Ramos (cell line): ENCODE data around the gene LYRM4.

Source experiments
- in situ Hi-C: fragments of 300-500 bp; cut with MboI; formaldehyde crosslinking; loops from one replicate; pipeline ENCODE4 v1.14.3; 2022; ENCODE audit warnings: low sequenced_read_pairs; ENCODE audit not compliant: unreplicated experiment

The LYRM4 gene

DNA sequence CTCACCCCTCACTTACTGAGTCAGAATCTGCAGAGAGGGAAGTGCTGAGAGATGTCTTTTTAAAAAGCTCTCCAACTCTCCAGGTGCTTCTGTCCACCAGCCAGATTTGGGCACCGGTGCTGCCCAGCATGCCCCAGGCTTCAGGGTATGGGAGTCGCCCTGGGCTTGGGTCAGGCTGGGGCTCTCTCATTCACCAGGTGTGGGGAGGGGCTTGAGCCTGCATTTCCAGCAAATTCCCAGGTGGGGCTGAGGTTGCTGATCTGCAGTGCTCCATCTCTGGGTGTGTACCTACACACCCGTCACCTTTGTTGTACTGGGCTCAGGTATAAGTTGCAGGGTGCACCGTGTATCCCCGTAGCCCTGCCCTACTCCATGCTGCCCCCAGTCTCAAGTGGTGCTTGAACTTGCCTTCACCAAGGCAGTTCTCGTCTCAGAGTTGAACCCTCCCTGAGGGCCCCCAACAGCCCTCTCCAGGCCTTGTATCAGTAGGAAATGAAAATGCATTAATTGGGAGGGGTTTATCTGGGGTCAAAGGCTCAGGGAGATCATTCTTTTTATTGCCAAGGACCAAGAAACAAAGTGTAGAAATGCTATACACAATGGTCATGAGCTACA, 152.1 kb downstream of the LYRM4 start:
- in situ Hi-C loops, result no loop called here

DNA sequence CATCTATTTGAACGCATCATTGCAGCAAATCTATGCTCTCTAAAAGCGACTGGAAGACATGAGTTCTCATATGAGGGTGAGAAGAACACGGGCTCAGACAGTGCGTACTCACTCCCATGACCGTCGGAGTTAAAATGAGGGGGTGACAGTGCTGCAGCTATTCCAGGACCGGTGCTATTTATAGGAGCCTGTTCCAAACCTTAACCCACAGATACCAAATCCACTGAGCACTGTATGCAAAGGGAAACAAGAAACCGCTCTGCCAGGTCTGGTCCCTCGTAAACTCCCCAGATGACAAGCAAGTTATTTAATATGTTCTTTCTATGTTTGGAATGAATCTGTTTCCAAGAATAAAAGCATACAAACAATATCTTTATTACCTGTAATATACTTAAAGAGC, 152.7 kb downstream of the LYRM4 start:
- in situ Hi-C loops, result no loop called here

DNA sequence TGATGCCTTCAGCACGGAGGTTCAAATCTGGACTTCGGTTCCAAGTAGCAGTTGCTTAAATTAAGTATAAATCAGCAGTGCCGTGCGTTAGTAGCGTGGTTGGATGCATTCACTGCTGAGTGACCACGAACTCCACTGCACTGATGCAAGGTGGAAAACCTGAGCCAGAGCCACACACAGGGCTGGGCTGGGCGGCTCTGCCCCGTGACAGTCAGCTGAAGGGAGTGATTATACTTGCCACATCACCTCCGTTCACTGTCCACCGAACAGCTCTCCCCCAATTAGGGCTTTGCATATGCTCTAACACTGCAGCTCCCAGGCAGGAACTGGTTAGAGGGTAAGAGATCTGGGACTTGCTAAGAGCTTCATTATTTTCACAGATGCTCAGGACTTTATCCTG, 153.4 kb downstream of the LYRM4 start:
- in situ Hi-C loops, result no loop called here

DNA sequence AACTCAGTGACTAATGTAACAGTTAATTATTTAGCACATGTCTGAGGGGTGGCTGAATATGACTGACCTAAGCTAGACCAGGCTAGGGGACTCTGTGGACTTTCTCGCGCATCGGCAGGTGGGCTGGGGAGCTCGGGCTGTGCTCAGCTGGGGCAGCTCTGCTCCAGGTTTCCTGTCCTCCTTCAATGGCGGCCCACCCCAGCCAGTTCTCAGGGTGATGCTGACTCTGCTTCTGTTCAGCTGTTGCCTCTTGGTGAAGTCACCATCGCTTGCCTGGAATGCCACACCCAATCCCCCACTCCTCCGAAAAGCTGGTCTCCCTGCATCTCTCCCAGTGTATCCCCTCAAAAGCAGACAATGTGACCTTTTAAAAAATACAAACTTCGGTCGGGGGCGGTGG, 155.6 kb downstream of the LYRM4 start:
- in situ Hi-C loops, result no loop called here

DNA sequence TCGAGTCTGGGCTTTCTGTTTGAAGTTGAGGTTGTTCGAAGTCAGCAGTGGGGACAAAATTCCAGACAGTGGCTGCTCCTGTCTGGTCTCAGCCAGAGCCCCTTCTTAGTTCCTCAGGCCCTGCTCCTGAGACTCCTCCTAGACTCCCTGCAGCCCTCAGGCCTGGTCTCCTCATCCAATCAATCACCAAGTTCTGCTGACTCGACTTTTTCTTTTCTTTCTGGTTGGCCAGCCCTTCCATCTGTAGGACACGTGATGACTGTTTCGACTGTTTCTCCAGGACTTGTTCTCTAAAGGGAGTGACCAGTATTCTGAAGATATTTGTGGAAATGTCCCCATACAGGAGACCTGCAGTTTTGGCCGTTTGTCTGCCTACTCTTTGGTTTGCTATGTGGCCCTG, 156.1 kb downstream of the LYRM4 start:
- in situ Hi-C loops, result no loop called here

DNA sequence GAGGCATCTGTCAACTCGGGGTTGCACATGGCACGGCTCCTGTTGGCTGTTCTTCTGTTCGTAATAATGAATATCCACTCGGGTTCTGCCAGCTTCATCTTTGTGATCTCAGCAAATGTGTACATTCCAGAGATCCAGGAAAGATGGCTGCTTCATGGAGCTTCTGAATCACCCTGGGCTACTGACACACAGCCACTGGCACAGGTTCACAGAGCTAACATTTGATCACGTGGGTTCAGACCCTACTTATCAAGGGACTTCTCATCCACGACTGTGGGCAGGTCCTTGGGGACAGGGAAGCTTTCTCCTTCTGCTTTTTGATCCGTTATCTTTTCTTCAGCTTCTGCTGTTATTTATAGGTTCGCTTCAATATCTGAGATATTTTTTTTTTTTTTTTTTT, 157.5 kb downstream of the LYRM4 start:
- in situ Hi-C loops, result no loop called here

DNA sequence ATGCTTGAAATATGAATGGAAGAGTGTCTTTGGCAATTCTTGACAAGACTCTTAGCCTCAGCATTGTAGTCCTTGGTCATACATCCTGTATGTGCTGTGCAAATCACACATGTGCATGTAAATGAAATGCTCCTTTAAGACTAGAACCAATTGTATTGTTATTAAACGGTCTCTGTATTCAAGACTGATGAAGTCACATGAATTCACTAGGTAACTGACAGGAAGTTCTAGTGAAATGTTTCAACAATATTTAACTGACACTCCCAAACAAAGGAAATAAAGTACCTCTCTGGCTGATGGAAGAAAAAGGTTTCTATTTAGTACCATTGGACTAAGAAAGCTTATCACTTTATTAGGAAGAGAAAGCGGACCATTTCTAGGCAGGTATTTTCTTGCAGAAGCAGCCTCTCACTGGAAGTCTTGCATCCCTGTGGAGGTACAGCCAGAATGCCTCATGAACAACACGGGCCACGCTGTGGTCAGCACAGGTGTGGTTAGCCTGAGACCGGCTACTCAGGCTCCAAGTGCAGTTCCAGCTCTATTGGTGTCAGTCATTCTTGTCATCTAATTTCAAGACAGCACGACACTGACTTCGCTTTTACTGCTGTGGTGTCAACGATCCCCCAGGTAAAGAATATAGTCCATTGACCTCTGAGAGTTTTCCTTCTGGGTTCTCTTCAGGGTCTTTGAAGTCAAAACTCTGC, 158.3 kb downstream of the LYRM4 start:
- in situ Hi-C loops, result no loop called here

DNA sequence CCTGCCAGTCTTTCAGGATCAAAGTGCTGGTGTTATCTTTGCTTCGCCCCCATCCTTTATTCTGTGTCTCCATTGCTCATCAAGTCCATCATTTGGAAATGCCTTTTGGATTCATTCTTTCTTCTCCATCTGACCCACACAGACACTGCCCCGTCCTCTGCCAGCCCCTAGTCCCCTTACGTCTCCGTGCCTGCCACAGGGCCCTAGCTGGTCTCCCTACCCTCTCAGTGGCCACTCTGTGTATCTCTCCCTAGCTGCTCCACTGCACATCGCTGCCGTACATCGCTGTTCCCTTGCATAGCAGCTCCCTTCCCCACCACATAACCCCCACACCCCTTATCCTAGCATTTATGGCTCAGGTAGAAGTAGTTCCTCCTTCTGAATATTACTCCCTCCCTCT, 159.9 kb downstream of the LYRM4 start:
- in situ Hi-C loops, result no loop called here

DNA sequence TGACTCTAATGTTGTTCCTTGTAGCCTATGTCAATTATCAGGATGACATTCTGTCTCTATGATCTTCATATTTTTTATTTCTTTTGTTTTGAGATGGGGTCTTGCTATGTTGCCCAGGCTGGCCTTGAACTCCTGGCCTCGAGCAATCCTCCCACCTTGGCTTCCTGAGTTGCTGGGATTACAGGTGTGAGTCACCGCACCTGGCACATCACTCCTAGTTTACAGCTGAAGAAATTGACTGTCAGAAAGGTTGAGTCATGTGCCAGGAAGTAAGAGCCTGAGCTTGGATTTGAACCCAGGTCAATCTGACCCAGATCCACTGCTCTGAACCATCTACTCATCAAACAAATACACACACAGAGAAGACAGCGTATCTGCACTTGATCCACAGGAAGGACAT, 161.2 kb downstream of the LYRM4 start:
- in situ Hi-C loops, result no loop called here

DNA sequence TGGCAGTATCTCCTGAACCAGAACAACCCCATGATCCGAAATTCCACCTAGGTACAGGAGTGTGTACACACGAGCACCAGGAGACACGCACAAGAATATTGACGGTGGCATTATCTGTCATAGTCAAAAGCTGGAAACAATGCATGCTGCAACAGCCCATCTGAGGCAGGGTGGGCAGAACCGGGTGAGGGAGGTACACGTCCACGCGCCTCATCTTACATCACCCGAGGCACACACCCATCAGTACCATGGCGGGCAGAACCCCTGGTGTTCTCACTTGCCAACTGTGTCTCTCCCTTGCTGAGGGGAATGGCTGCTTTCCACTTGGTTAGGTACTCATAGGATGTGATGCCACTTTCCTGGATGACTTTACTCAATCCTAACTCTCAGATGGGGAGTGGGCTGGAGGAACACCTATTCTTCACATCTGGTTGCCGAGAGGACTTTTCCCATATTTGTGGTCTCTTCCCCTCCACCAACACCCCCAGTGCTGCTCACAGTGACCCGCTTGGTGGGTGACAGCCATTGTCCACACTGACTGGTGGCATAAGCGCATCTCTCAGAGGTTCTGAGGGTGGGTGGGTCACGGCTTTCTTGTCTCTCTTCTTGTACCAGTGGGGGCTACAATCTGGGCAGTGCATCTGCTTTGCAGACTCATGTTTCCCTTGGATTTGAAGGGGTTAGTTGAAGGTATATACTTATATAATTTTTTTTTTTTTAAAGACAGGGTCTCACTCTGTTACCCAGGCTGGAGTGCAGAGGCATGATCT, 162.1 kb downstream of the LYRM4 start:
- in situ Hi-C loops, result no loop called here

DNA sequence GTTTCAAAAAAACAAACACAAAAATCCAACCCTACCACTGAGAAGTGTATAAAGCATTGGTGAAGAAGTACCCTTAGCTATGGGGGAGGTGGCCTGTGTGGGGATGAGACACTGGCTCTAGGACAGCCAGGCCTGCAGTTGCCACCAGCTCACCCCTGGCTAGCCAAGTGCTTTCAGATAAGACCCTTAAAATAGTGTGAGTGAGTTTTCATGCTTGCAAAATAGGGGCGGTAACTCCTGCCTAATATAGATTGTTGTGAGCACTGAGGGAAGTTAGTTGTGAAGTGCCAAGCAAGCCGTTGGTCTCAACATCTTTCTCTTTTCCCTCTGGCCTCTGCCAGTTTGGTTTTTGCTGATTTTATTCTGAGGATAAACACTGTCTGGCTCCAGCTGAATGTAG, 164.3 kb downstream of the LYRM4 start:
- in situ Hi-C loops, result no loop called here

DNA sequence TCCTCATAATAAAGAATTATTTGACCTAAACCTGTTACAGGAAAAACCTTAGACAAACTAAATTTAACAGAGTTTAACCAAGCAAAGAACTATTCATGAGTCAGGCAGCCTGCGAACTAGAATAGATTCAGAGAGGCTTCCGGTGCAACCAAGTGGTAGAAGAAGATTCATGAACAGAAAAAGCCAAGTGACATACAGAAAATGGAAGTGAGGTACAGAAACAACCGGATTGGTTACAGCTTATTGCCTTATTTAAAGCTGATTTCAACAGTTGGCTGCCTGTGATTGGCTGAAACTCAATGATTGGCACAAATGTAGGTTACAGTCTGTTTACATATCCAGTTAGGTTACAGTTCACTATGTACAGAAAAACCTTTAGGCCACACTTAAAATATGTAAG, 165.5 kb downstream of the LYRM4 start:
- in situ Hi-C loops, result no loop called here

DNA sequence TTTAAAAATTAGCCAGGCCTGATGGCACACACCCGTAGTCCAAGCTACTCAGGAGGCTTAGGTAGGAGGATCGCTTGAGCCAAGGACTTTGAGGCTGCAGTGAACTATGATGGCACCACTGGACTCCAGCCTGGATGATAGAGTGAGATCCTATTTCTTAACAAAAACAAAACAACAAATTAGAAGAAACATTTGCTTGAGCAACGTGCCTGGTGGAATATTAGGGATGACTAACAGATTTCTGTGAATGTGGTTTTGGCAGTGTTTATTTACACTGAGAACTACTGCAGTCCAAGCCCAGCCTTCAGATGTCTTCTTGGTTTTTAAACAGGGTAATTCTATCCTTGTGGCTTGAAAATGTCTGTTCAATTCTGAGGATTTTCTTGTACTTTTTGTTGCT, 166.4 kb downstream of the LYRM4 start:
- in situ Hi-C loops, result no loop called here

DNA sequence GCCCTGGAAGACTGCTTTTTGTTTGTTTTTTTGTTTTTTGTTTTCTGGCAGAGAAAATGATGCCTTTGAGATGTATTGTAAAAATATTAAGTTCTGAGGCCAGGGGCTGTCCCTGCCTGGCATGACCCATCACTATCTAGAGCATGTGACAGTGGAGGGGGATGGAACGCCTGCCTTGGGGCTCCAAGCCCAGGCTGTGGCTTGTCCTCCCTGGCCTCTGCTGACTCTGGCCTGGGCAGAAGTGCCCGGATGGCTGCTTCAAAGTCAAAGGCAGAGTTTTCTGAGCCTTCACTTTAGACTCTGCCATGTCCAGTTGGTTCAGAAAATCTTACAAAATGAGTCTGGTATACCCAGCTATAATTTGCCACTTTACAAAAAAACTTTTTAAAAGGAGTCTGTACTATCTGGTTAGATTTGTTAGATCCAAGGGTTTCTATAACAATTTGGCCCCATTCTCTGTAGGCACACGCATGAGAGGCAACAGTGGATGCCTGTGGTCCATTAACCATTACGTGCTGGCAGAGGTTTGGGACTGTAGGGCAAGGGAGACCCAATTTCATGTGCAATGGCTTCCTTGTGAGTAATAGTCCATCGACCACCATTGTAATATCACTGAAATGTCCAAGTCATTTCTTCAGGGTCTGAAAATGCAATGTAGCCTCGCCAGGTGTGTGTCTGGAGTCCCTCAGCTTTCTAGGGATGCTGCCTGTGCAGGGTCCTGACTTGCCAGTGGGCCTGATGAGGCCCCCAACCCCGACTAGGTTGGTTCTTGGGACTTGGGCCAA, 167.3 kb downstream of the LYRM4 start:
- in situ Hi-C loops, result no loop called here

DNA sequence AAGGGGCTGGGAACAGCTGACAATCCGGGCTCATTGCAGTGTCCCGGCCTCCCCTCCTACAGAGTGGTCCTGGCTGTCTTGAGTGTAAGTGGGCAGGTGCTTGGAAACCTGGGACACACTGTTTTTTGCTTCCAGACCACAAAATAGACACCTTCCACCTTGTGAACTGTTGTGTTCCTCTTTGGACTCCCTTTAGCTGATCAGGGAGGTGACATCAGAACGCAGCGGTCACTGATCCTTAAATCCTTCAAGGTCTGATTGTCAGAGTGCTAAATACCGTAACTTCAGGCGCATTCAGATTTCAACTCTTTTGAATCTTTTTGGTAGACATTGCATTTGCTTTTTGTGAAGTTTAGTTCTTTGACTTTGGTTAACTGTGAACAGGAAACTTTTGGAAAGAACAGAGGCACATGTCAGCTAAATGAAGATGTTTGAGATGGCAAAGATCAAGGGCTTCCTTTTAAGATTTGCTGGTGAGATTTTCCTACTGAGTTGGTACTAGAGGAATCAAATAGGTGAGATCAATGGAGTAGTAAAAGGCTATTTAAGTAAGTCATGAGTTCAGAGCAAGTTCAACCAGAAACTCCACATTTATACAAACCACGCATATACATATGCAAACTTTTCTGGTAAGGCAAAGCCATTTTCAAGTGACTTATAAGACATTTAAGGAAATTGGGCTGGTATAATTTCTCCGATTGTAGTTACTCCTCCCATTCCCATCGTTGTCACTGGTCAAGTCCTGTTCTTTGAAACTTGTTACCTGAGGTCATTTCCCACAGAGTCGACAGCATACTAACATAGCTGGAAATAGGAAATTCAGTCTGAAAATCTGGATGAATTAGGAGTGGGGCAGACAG, 169.3 kb downstream of the LYRM4 start:
- in situ Hi-C loops, result no loop called here

DNA sequence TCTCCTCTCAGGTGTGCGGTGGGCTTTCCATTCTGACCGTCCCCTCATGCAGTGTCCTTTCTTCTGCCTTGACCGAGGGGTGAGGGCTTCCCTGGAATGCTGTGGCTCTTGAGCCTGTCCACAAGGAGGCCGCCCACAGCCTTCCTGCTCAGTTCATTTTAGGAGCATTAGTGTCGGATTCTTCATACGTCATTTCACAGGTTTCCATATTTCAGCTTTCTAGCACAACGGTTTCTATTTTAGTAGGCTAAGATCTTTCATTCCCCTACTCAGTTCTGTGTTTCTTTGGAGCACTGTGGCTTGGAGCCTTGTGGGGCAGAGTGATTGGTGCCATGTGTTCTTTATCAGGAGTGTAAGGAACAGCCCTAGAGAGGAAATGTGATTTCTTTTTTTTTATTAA, 170.1 kb downstream of the LYRM4 start:
- in situ Hi-C loops, result no loop called here

DNA sequence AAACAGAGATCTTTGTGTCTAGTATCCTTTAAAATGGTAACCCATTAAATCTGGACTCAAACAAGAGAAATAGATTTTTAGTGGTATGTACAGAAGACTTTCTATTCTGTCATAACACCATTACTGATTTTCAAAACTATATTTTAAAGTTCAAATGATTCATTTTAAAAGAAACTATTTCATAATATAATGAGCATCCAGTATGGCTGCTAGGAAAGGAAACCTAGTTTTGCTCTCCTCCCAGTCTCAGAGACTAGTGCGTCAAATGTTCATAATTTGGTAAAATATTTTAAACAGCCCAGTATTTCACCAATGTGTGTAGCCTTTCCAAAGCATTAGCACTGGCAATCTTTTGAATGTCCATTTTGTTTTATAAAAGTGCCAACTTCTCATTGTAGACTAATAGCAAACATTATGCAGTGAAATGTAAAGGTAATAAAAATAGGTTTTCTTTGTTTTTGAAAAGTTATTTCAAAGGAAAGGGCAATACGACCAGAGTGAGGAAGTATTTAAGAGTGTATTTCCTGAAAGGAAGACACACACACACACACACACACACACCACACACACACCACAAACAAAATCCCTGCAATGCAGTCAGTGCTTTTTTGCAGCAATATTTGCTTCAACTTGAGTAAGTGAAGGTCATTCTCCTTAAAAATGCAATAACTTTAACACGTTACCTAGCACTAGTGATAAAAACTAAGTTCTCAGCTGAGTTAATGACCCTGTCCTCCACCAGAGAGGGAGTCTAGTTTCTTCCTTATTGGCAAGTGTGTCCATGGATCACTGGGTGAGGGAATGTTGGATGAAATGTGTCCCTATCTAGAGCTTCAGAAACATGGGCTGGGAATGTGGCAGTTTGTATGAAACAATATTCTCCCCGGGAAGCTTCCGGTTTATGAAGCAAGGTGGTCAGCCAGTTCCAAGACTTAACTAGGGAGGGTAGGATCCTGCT, 171.0 kb downstream of the LYRM4 start:
- in situ Hi-C loops, result no loop called here

DNA sequence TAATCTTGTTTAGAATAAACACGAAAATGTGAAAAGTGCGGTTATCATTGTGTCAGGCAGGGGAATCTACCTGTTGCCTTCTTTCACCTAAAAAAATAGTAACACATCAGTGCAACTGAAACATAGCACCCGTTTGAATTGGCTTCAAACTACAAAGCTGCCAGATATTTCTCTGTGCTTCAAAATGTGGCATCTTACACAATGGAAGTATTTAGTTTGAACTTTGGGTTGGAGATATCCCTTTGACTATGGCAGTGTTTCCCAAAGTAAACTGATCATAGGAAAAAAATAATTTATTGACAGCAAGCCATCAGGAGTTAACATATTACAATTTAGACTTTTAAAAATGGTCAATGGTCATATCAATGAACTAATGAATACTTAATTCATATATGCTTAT, 172.0 kb downstream of the LYRM4 start:
- in situ Hi-C loops, result no loop called here

DNA sequence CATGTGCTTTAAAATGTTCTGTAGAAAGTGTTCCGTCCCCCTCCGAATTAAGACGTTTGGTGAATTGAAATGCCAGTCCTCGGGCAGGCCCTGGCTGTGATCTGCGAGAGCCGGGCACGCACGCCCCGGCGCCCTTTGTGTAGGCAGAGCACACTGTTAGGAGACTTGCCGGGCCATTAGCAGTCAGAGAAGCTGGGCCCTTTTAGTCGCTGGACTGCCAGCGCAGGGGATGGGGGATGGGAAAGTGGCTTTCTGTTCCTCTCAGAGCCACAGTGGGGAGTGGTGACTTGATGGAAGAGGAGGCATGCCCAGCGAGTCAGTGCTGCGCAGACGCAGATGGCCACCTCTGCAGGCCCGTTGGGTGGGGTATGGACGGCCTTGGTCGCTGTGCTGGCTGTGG, 173.4 kb downstream of the LYRM4 start:
- in situ Hi-C loops, result no loop called here
